ENCODE measurements around the gene PPFIA3. TPM values are rescaled to one million over a fixed set of nuclear protein-coding genes. Genes with fewer than 3 reads are reported as not detected.

Gene PPFIA3
- polyA plus RNA-seq, 2 of the 4 experiments (the other 2 are of a cell fraction), result 3.2 to 7.3 TPM

GRCh38 chr19:49145573-49146407, 26.4 kb downstream of the PPFIA3 start (continued):
- TF ChIP-seq ZNF302 (CRISPR knock-in tag; IDR thresholded peaks at IDR 0.05) (no peak), TFCP2L1 (CRISPR knock-in tag; IDR thresholded peaks at IDR 0.05) (no peak), REST (IDR thresholded peaks at IDR 0.05) (no peak), RNF2 (IDR thresholded peaks at IDR 0.05; ENCODE audit: borderline replicate concordance, low read depth) (no peak), NR3C1 (IDR thresholded peaks at IDR 0.05) (no peak), RFX5 (IDR thresholded peaks at IDR 0.05) (no peak), NPAS2 (CRISPR knock-in tag; IDR thresholded peaks at IDR 0.05; ENCODE audit: borderline replicate concordance) (no peak), FOXS1 (CRISPR knock-in tag; IDR thresholded peaks at IDR 0.05) (no peak), TP53 (CRISPR knock-in tag; IDR thresholded peaks at IDR 0.05) (no peak), MAFK (IDR thresholded peaks at IDR 0.05; ENCODE audit: partially characterized antibody) (no peak), KDM1A (IDR thresholded peaks at IDR 0.05; ENCODE audit: low read depth) (no peak), HOXB13 (CRISPR knock-in tag; IDR thresholded peaks at IDR 0.05; ENCODE audit: low read depth) (no peak), EHMT2 (IDR thresholded peaks at IDR 0.05; ENCODE audit: low read depth) (no peak), USF2 (IDR thresholded peaks at IDR 0.05) (no peak), HOXA7 (CRISPR knock-in tag; IDR thresholded peaks at IDR 0.05) (no peak), KDM5A (IDR thresholded peaks at IDR 0.05) (no peak), HMGXB4 (CRISPR knock-in tag; IDR thresholded peaks at IDR 0.05; ENCODE audit: borderline replicate concordance) (no peak), CTCF (IDR thresholded peaks at IDR 0.05) (peak; percentile 98), SMC3 (IDR thresholded peaks at IDR 0.05) (peak; percentile 85), CHD4 (IDR thresholded peaks at IDR 0.05; ENCODE audit: borderline replicate concordance) (no peak), ZFP36 (IDR thresholded peaks at IDR 0.05; ENCODE audit: borderline replicate concordance, partially characterized antibody) (no peak), POLR2A (IDR thresholded peaks at IDR 0.05; ENCODE audit: low read length) (no peak)
- TF ChIP-seq, protein P1, sequence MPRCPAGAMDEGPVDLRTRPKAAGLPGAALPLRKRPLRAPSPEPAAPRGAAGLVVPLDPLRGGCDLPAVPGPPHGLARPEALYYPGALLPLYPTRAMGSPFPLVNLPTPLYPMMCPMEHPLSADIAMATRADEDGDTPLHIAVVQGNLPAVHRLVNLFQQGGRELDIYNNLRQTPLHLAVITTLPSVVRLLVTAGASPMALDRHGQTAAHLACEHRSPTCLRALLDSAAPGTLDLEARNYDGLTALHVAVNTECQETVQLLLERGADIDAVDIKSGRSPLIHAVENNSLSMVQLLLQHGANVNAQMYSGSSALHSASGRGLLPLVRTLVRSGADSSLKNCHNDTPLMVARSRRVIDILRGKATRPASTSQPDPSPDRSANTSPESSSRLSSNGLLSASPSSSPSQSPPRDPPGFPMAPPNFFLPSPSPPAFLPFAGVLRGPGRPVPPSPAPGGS (IDR thresholded peaks at IDR 0.05), result no peak
